ENCODE results near the gene ADAM22. TPM values are rescaled to one million over a fixed set of nuclear protein-coding genes. Genes with fewer than 3 reads are reported as not detected.

The ADAM22 gene
- total RNA-seq, 1 donor from 2014 or later: 1.6 TPM

DNA sequence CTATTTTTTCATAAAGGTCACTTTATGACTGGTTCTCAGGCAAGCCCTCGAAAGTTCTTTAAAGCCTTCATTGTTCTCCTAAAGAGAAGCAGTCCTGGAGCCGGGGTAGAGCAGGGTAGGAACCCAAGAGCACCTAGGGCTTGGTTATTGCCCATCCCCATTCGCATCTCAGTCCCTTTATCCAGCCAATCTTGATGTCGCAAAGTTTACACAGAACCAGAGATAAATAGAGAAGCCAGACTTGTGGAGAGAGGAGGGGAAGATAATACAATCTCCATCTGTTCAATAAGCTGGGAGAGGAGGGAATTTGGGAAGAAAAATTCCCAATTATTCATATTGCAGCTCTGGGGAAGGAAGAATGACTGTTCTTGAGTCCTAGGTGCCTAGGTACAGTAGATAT, 292.1 kb downstream of the ADAM22 start:
- H3K4me1 Mint-ChIP-seq (ENCODE audit: low read depth): peaks cover 4% of the 10 kb centered on the region
- no peak overlapping the region for H3K4me3 Mint-ChIP-seq (ENCODE audit: unreplicated experiment)
- peaks cover 1% of the 10 kb centered on the region for H3K36me3 Mint-ChIP-seq (ENCODE audit: low read depth)
- H3K9me3 Mint-ChIP-seq (ENCODE audit: low read depth): peaks cover 9% of the 10 kb centered on the region
- TF ChIP-seq, protein P1, sequence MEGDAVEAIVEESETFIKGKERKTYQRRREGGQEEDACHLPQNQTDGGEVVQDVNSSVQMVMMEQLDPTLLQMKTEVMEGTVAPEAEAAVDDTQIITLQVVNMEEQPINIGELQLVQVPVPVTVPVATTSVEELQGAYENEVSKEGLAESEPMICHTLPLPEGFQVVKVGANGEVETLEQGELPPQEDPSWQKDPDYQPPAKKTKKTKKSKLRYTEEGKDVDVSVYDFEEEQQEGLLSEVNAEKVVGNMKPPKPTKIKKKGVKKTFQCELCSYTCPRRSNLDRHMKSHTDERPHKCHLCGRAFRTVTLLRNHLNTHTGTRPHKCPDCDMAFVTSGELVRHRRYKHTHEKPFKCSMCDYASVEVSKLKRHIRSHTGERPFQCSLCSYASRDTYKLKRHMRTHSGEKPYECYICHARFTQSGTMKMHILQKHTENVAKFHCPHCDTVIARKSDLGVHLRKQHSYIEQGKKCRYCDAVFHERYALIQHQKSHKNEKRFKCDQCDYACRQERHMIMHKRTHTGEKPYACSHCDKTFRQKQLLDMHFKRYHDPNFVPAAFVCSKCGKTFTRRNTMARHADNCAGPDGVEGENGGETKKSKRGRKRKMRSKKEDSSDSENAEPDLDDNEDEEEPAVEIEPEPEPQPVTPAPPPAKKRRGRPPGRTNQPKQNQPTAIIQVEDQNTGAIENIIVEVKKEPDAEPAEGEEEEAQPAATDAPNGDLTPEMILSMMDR (IDR thresholded peaks at IDR 0.05): no peak
- no peak for DNase-seq (ENCODE audit: low spot score)
- H3K27me3 Mint-ChIP-seq (ENCODE audit: low read depth): no peaks in the 10 kb centered on the region
- no peak overlapping the region for H3K27ac Mint-ChIP-seq (ENCODE audit: unreplicated experiment)

DNA sequence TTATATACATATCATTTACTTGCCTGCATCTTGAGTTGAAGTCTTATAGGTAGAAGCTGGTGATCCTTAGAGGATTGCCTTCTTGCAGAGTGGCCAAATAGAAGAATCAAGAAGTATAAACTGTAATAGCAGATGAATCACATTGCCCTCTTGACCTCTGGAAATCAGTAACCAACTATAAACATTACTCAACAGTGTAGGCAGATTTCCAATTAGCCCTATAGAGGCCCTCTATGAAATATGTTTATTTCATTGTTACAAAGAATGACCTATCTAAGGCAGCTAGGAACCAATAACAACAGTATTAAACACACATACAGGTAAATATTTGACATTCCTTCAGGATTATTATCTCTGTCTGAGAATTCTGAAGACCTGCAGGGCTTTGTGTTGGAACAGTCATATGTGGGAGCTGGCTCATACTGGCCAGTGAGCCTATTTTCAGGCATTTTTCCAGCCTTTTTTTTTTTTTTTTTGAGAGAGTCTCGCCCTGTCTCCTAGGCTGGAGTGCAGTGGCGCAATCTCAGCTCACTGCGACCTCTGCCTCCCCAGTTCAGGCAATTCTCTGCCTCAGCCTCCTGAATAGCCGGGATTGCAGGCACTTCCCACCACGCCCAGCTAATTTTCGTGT, 292.9 kb downstream of the ADAM22 start:
- DNase-seq (ENCODE audit: low spot score): no peak
- no peaks in the 10 kb centered on the region for H3K27me3 Mint-ChIP-seq (ENCODE audit: low read depth)
- H3K9me3 Mint-ChIP-seq (ENCODE audit: low read depth): peaks cover 9% of the 10 kb centered on the region
- H3K4me3 Mint-ChIP-seq (ENCODE audit: unreplicated experiment): no peak overlapping the region
- TF ChIP-seq, protein P1 (IDR thresholded peaks at IDR 0.05): no peak
- peaks cover 1% of the 10 kb centered on the region for H3K36me3 Mint-ChIP-seq (ENCODE audit: low read depth)
- H3K4me1 Mint-ChIP-seq (ENCODE audit: low read depth): peaks cover 4% of the 10 kb centered on the region
- H3K27ac Mint-ChIP-seq (ENCODE audit: unreplicated experiment): no peak overlapping the region

DNA sequence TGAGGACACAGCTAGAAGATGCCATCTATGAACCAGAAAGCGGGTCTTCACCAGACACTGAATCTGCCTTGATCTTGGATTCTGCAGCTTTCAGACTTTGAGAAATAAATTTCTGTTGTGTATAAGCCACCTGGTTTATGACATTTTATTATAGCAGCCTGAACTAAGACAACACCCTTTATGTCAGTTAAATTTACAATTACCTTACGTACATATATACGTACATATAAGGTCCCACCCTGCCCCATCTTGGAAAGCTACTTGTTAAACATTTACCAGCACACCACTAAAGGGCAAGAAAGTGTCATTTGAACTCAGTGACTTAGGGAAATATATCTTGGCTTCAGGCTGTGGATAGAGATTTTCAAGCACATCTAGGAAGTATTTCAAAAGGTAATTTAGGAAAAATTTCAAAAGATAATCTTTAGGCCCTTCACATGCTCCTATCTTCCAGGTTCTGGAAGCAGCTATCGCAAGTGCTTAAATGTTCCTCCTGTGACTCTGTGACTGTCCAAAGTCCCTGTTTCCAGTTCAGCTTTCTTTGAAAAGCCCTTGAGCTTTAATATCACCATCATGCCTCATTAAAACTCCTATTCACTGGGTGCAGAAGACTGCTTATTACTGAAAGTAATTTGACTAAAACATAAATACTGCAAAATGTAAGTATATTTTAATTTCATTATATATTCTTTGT, 295.4 kb downstream of the ADAM22 start:
- no peak overlapping the region for H3K27ac Mint-ChIP-seq (ENCODE audit: unreplicated experiment)
- H3K4me1 Mint-ChIP-seq (ENCODE audit: low read depth): peaks cover 4% of the 10 kb centered on the region
- TF ChIP-seq, protein P1 (IDR thresholded peaks at IDR 0.05): no peak
- H3K4me3 Mint-ChIP-seq (ENCODE audit: unreplicated experiment): no peak overlapping the region
- peaks cover 9% of the 10 kb centered on the region for H3K9me3 Mint-ChIP-seq (ENCODE audit: low read depth)
- H3K27me3 Mint-ChIP-seq (ENCODE audit: low read depth): peaks cover 3% of the 10 kb centered on the region
- DNase-seq (ENCODE audit: low spot score): no peak
- H3K36me3 Mint-ChIP-seq (ENCODE audit: low read depth): peaks cover 1% of the 10 kb centered on the region

DNA sequence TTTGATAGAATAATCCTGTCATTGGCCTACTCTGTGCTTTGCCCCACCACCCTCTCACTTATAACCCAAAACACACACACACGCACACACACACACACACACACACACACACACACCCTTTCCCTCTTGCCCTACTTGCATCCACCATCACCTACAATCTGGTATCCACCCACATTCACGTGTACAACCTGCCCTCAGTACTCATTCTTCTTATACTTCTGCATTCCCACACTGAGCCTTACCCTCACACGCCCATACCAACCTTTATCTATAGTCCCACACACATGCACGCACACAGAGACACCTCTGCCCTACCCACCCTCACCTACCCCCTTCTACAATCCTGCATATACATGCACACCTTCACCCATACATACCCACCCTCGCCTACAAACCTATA, 296.6 kb downstream of the ADAM22 start:
- TF ChIP-seq, protein P1 (IDR thresholded peaks at IDR 0.05): no peak
- Mint-ChIP-seq H3K9me3 (ENCODE audit: low read depth) (peaks cover 9% of the 10 kb centered on the region), H3K27me3 (ENCODE audit: low read depth) (peaks cover 6% of the 10 kb centered on the region), H3K4me1 (ENCODE audit: low read depth) (peaks cover 4% of the 10 kb centered on the region), H3K27ac (ENCODE audit: unreplicated experiment) (no peak overlapping the region), H3K4me3 (ENCODE audit: unreplicated experiment) (no peak overlapping the region), H3K36me3 (ENCODE audit: low read depth) (peaks cover 1% of the 10 kb centered on the region)
- no peak for DNase-seq (ENCODE audit: low spot score)

DNA sequence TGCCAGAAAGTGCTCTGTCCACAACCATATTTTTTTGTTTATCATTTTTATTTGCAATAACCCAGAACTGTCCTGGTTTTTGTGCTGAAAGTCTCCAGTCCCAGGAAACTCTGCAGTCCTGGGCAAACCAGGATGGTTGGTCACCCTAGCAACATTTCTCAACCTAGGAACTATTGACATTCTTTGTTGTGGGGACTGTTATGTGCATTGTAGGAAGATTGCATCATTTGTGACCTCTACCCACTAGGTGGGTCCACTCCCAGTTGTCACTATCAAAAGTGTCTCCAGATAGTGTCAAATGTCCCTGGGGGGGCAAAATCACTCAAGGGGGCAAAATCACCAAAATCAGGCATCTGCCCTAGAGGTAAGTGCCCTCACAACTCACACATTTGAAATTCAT, 299.8 kb downstream of the ADAM22 start:
- H3K27ac Mint-ChIP-seq (ENCODE audit: unreplicated experiment): no peak overlapping the region
- no peak overlapping the region for H3K4me3 Mint-ChIP-seq (ENCODE audit: unreplicated experiment)
- no peak for DNase-seq (ENCODE audit: low spot score)
- H3K9me3 Mint-ChIP-seq (ENCODE audit: low read depth): peaks cover 2% of the 10 kb centered on the region
- H3K36me3 Mint-ChIP-seq (ENCODE audit: low read depth): no peaks in the 10 kb centered on the region
- TF ChIP-seq, protein P1 (IDR thresholded peaks at IDR 0.05): no peak
- H3K27me3 Mint-ChIP-seq (ENCODE audit: low read depth): peaks cover 7% of the 10 kb centered on the region
- H3K4me1 Mint-ChIP-seq (ENCODE audit: low read depth): no peaks in the 10 kb centered on the region
